GM12891 (cell line): ENCODE measurements around the gene ROBO3.

ENCODE experiments used
- POLR2A ChIP-seq: IDR thresholded peaks from 2 replicates; pipeline ENCODE4 v1.6.1; 2011; ENCODE audit warnings: low read depth, low read length, control low read depth
- POLR2AphosphoS5 ChIP-seq: IDR thresholded peaks from 2 replicates; pipeline ENCODE4 v1.6.1; 2011; ENCODE audit warnings: low read depth, low read length, control low read depth
- POU2F2 ChIP-seq: IDR thresholded peaks from 2 replicates; pipeline ENCODE4 v1.6.1; 2011; ENCODE audit warnings: low read depth, mild to moderate bottlenecking, control low read depth, low read length, moderate library complexity
- SPI1 ChIP-seq: IDR thresholded peaks from 2 replicates; pipeline ENCODE4 v1.6.1; 2011; ENCODE audit warnings: low read depth, low read length, control low read depth

GRCh38 chr11:124886978-124887666, 21.9 kb downstream of the ROBO3 start:
- TF ChIP-seq SPI1 (no peak), POLR2A (no peak), POLR2AphosphoS5 (no peak), POU2F2 (no peak)
